ENCODE data around the gene ANKHD1. TPM values are rescaled to one million over a fixed set of nuclear protein-coding genes. Genes with fewer than 3 reads are reported as not detected.

ANKHD1 gene
- total and polyA plus RNA-seq, 2 donors (not counting 1 experiment from before 2014, with no cell fraction given), result 45.4 to 74.5 TPM

- DNase-seq (ENCODE audit: low read depth in 2 of 2), result no peak
- Histone ChIP-seq H3K9ac (ENCODE audit: insufficient read depth, low read length) (no peak overlapping the region), H3K9me3 (ENCODE audit: control insufficient read depth, insufficient read depth, low read depth, low read length) (no peaks in the 10 kb centered on the region), H3K36me3 (ENCODE audit: control insufficient read depth, insufficient read depth, low read length) (peaks cover 5% of the 10 kb centered on the region), H3K27ac (ENCODE audit: insufficient read depth, low read length) (no peak overlapping the region), H3K27me3 (ENCODE audit: control insufficient read depth, insufficient read depth, low read length) (no peaks in the 10 kb centered on the region), H3K4me2 (ENCODE audit: extremely low read depth, insufficient read depth, low read length) (no peak overlapping the region), H4K20me1 (ENCODE audit: control insufficient read depth, extremely low read depth, insufficient read depth, low read length) (no peaks in the 10 kb centered on the region), H3K4me3 (replicated peaks in 1 of 4; ENCODE audit: control extremely low read depth in 1 of 4, insufficient read depth in 1 of 4, low read depth in 3 of 4, low read length in 4 of 4) (no peak overlapping the region), H2AFZ (ENCODE audit: low read length) (no peak overlapping the region), H3K79me2 (ENCODE audit: control insufficient read depth, insufficient read depth, low read length) (no peaks in the 10 kb centered on the region), H3K4me1 (ENCODE audit: control insufficient read depth, extremely low read depth, insufficient read depth, low read length) (no peaks in the 10 kb centered on the region)
- no peak for TF ChIP-seq CTCF (conservative IDR thresholded peaks at IDR 0.05 in 1 of 2, IDR thresholded peaks at IDR 0.05 in 1 of 2; ENCODE audit: low read depth in 1 of 2, low read length in 2 of 2)
- TF ChIP-seq EZH2 (IDR thresholded peaks at IDR 0.05; ENCODE audit: low read length, missing control alignments), result no peak
Measured at GRCh38 chr5:140502834-140503233, 101.2 kb downstream of the ANKHD1 start.

GRCh38 chr5:140509898-140510297 lies 108.3 kb downstream of the ANKHD1 start:
- no peak overlapping the region for H3K4me3 ChIP-seq (replicated peaks in 1 of 4; ENCODE audit: control extremely low read depth in 1 of 4, insufficient read depth in 1 of 4, low read depth in 3 of 4, low read length in 4 of 4)
- no peak overlapping the region for H3K9ac ChIP-seq (ENCODE audit: insufficient read depth, low read length)
- H3K27me3 ChIP-seq (ENCODE audit: control insufficient read depth, insufficient read depth, low read length), result no peaks in the 10 kb centered on the region
- no peaks in the 10 kb centered on the region for H3K9me3 ChIP-seq (ENCODE audit: control insufficient read depth, insufficient read depth, low read depth, low read length)
- no peak overlapping the region for H2AFZ ChIP-seq (ENCODE audit: low read length)
- no peak overlapping the region for H3K27ac ChIP-seq (ENCODE audit: insufficient read depth, low read length)
- H3K79me2 ChIP-seq (ENCODE audit: control insufficient read depth, insufficient read depth, low read length), result no peaks in the 10 kb centered on the region
- H4K20me1 ChIP-seq (ENCODE audit: control insufficient read depth, extremely low read depth, insufficient read depth, low read length), result no peaks in the 10 kb centered on the region
- DNase-seq (ENCODE audit: low read depth in 2 of 2), result no peak
- TF ChIP-seq CTCF (conservative IDR thresholded peaks at IDR 0.05 in 1 of 2, IDR thresholded peaks at IDR 0.05 in 1 of 2; ENCODE audit: low read depth in 1 of 2, low read length in 2 of 2) (no peak), EZH2 (IDR thresholded peaks at IDR 0.05; ENCODE audit: low read length, missing control alignments) (no peak)
- H3K4me1 ChIP-seq (ENCODE audit: control insufficient read depth, extremely low read depth, insufficient read depth, low read length), result no peaks in the 10 kb centered on the region
- no peak overlapping the region for H3K4me2 ChIP-seq (ENCODE audit: extremely low read depth, insufficient read depth, low read length)
- H3K36me3 ChIP-seq (ENCODE audit: control insufficient read depth, insufficient read depth, low read length), result peaks cover 6% of the 10 kb centered on the region

- no peak overlapping the region for H3K4me3 ChIP-seq (replicated peaks in 1 of 4; ENCODE audit: control extremely low read depth in 1 of 4, insufficient read depth in 1 of 4, low read depth in 3 of 4, low read length in 4 of 4)
- no peak overlapping the region for H2AFZ ChIP-seq (ENCODE audit: low read length)
- H3K4me2 ChIP-seq (ENCODE audit: extremely low read depth, insufficient read depth, low read length), result no peak overlapping the region
- H4K20me1 ChIP-seq (ENCODE audit: control insufficient read depth, extremely low read depth, insufficient read depth, low read length), result no peaks in the 10 kb centered on the region
- TF ChIP-seq CTCF (conservative IDR thresholded peaks at IDR 0.05 in 1 of 2, IDR thresholded peaks at IDR 0.05 in 1 of 2; ENCODE audit: low read depth in 1 of 2, low read length in 2 of 2), result no peak
- TF ChIP-seq EZH2 (IDR thresholded peaks at IDR 0.05; ENCODE audit: low read length, missing control alignments), result no peak
- H3K9me3 ChIP-seq (ENCODE audit: control insufficient read depth, insufficient read depth, low read depth, low read length), result no peaks in the 10 kb centered on the region
- peaks cover 4% of the 10 kb centered on the region for H3K36me3 ChIP-seq (ENCODE audit: control insufficient read depth, insufficient read depth, low read length)
- DNase-seq (ENCODE audit: low read depth in 2 of 2), result no peak
- no peaks in the 10 kb centered on the region for H3K4me1 ChIP-seq (ENCODE audit: control insufficient read depth, extremely low read depth, insufficient read depth, low read length)
- H3K79me2 ChIP-seq (ENCODE audit: control insufficient read depth, insufficient read depth, low read length), result no peaks in the 10 kb centered on the region
- no peaks in the 10 kb centered on the region for H3K27me3 ChIP-seq (ENCODE audit: control insufficient read depth, insufficient read depth, low read length)
- no peak overlapping the region for H3K27ac ChIP-seq (ENCODE audit: insufficient read depth, low read length)
- H3K9ac ChIP-seq (ENCODE audit: insufficient read depth, low read length), result no peak overlapping the region
Measured at GRCh38 chr5:140513124-140513523, 111.5 kb downstream of the ANKHD1 start.

Measured in fibroblast of lung (primary cell).